ENCODE data around the gene APOL1. TPM values are rescaled to one million over a fixed set of nuclear protein-coding genes. Genes with fewer than 3 reads are reported as not detected.

The APOL1 gene
- polyA plus RNA-seq, 1 of the 3 experiments (the other 2 are of a cell fraction) = 0.56 TPM

DNA sequence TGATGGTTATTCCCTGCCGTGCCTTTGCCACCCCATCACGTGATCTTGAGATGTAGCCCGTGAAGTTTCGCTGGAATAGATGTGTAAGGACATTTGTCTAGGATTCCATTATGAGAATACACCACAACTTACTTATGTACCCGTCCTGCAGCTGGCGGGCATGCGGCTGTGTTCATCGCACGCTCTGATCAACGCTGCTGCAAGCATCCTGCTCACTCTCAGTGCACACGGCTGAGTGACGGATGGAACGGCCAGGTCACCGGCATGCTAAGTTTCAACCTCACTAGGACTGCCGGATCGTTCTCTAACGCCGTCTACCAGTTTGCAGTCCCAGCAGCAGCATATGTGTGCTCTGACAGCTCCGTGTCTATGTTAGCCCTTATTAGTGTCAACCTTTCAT is 44.6 kb downstream of the APOL1 start:
- TF ChIP-seq GATA2 (CRISPR knock-in tag; IDR thresholded peaks at IDR 0.05) (no peak), TEAD4 (IDR thresholded peaks at IDR 0.05; ENCODE audit: borderline replicate concordance, insufficient read depth) (no peak), MXI1 (IDR thresholded peaks at IDR 0.05; ENCODE audit: low read depth, low read length) (no peak), NFIC (IDR thresholded peaks at IDR 0.05; ENCODE audit: borderline replicate concordance) (no peak), CHD2 (IDR thresholded peaks at IDR 0.05; ENCODE audit: low read length, partially characterized antibody) (no peak), SMC3 (IDR thresholded peaks at IDR 0.05; ENCODE audit: low read depth, low read length) (no peak), JUND (IDR thresholded peaks at IDR 0.05) (no peak), POLR2AphosphoS5 (IDR thresholded peaks at IDR 0.05; ENCODE audit: low read depth, low read length) (no peak), YY1 (IDR thresholded peaks at IDR 0.05; ENCODE audit: low read depth) (no peak), RAD21 (IDR thresholded peaks at IDR 0.05; ENCODE audit: low read length) (no peak), TAF1 (IDR thresholded peaks at IDR 0.05; ENCODE audit: borderline replicate concordance, low read depth, low read length) (no peak), FOXJ3 (CRISPR knock-in tag; IDR thresholded peaks at IDR 0.05) (no peak)
- TF ChIP-seq, protein P1, sequence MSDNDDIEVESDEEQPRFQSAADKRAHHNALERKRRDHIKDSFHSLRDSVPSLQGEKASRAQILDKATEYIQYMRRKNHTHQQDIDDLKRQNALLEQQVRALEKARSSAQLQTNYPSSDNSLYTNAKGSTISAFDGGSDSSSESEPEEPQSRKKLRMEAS (IDR thresholded peaks at IDR 0.05; ENCODE audit: low read depth) = no peak
- TF ChIP-seq, protein P2, sequence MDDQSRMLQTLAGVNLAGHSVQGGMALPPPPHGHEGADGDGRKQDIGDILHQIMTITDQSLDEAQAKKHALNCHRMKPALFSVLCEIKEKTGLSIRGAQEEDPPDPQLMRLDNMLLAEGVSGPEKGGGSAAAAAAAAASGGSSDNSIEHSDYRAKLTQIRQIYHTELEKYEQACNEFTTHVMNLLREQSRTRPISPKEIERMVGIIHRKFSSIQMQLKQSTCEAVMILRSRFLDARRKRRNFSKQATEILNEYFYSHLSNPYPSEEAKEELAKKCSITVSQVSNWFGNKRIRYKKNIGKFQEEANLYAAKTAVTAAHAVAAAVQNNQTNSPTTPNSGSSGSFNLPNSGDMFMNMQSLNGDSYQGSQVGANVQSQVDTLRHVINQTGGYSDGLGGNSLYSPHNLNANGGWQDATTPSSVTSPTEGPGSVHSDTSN (IDR thresholded peaks at IDR 0.05) = no peak
- TF ChIP-seq, protein P3, sequence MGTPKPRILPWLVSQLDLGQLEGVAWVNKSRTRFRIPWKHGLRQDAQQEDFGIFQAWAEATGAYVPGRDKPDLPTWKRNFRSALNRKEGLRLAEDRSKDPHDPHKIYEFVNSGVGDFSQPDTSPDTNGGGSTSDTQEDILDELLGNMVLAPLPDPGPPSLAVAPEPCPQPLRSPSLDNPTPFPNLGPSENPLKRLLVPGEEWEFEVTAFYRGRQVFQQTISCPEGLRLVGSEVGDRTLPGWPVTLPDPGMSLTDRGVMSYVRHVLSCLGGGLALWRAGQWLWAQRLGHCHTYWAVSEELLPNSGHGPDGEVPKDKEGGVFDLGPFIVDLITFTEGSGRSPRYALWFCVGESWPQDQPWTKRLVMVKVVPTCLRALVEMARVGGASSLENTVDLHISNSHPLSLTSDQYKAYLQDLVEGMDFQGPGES (IDR thresholded peaks at IDR 0.05; ENCODE audit: low read depth, low read length) = no peak
- Histone ChIP-seq H3K9me2 (no peaks in the 10 kb centered on the region), H3K4me2 (no peak overlapping the region), H3K27me3 (ENCODE audit: insufficient read depth) (no peaks in the 10 kb centered on the region), H3K79me2 (ENCODE audit: insufficient read depth) (peaks cover 91% of the 10 kb centered on the region), H3K4me3 (ENCODE audit: low read depth in 2 of 2, low read length in 1 of 2) (no peak overlapping the region), H3K36me3 (replicated peaks in 1 of 2; ENCODE audit: control insufficient read depth in 1 of 2, insufficient read depth in 2 of 2, low read length in 1 of 2) (peaks cover 96 to 98% of the 10 kb centered on the region in 2 experiments), H3F3A (replicated peaks; ENCODE audit: insufficient read depth) (peaks cover 78% of the 10 kb centered on the region), H4K20me1 (ENCODE audit: insufficient read depth) (peaks cover 85% of the 10 kb centered on the region), H2AFZ (ENCODE audit: low read depth) (no peak overlapping the region), H3K9ac (no peak overlapping the region), H3K27ac (ENCODE audit: low read depth in 2 of 2, low read length in 1 of 2) (peak overlapping the region in 1 of 2 experiments; percentile 15; a peak in 1 of 4 replicates), H3K9me3 (no peaks in the 10 kb centered on the region), H3K4me1 (ENCODE audit: control insufficient read depth in 1 of 2, insufficient read depth in 2 of 2, low read depth in 1 of 2, low read length in 1 of 2) (no peaks in the 10 kb centered on the region)
- no peak for DNase-seq
- CTCF ChIA-PET = interaction anchor here (1.4 to 13.6 kb wide), 4 partner anchors 13 to 183 kb away, joined by 4 to 329 read pairs (median 59); partner anchors contain the start of gene TXN2
- POLR2A ChIA-PET = no interaction called here
- 89% methylated on average over 18 of the region's 19 CpGs for WGBS (ENCODE audit: low lambda C conversion rate)

DNA sequence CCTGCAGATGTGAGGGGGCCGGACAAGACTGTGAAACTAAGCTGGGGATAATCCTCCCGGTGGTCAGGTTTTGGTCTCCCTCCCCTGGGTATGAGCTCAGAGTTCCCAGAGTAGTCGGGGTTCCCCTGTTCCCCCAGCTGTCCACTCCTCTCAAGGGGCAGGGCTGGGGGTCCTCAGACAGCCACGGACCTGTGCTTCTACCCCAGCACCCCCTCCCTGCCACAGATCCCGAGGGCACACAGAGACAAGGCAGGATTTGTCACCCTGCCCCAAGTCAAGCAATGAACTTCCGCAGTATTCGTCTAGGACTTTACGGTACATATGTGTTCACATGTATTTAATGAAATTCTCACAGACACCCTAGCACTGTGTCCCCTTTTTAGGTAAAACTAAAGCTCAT is 45.2 kb downstream of the APOL1 start:
- Histone ChIP-seq H3K4me2 (no peak overlapping the region), H3K9me3 (no peaks in the 10 kb centered on the region), H3K79me2 (ENCODE audit: insufficient read depth) (peaks cover 91% of the 10 kb centered on the region), H3K4me1 (ENCODE audit: control insufficient read depth in 1 of 2, insufficient read depth in 2 of 2, low read depth in 1 of 2, low read length in 1 of 2) (no peaks in the 10 kb centered on the region), H3K27ac (ENCODE audit: low read depth in 2 of 2, low read length in 1 of 2) (peak overlapping the region in 1 of 2 experiments; percentile 15; a peak in 2 of 4 replicates), H4K20me1 (ENCODE audit: insufficient read depth) (peaks cover 85% of the 10 kb centered on the region), H3K4me3 (ENCODE audit: low read depth in 2 of 2, low read length in 1 of 2) (no peak overlapping the region), H3K9ac (no peak overlapping the region), H3F3A (replicated peaks; ENCODE audit: insufficient read depth) (peaks cover 75% of the 10 kb centered on the region), H3K27me3 (ENCODE audit: insufficient read depth) (no peaks in the 10 kb centered on the region), H3K9me2 (no peaks in the 10 kb centered on the region), H2AFZ (ENCODE audit: low read depth) (no peak overlapping the region), H3K36me3 (replicated peaks in 1 of 2; ENCODE audit: control insufficient read depth in 1 of 2, insufficient read depth in 2 of 2, low read length in 1 of 2) (peaks cover 94 to 98% of the 10 kb centered on the region in 2 experiments)
- ChIA-PET POLR2A (no interaction called here), CTCF (interaction anchor here (9.3 to 13.6 kb wide), 2 partner anchors 13 to 172 kb away, joined by 113 to 329 read pairs; no protein-coding TSS in a partner anchor)
- no peak for DNase-seq
- 100% methylated on average over 2 of the region's 8 CpGs for WGBS (ENCODE audit: low lambda C conversion rate)
- no peak for TF ChIP-seq EP300 (IDR thresholded peaks at IDR 0.05; ENCODE audit: borderline replicate concordance in 1 of 2, low read depth in 1 of 2, low read length in 1 of 2)
- TF ChIP-seq, protein P4, sequence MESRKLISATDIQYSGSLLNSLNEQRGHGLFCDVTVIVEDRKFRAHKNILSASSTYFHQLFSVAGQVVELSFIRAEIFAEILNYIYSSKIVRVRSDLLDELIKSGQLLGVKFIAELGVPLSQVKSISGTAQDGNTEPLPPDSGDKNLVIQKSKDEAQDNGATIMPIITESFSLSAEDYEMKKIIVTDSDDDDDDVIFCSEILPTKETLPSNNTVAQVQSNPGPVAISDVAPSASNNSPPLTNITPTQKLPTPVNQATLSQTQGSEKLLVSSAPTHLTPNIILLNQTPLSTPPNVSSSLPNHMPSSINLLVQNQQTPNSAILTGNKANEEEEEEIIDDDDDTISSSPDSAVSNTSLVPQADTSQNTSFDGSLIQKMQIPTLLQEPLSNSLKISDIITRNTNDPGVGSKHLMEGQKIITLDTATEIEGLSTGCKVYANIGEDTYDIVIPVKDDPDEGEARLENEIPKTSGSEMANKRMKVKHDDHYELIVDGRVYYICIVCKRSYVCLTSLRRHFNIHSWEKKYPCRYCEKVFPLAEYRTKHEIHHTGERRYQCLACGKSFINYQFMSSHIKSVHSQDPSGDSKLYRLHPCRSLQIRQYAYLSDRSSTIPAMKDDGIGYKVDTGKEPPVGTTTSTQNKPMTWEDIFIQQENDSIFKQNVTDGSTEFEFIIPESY (IDR thresholded peaks at IDR 0.05; ENCODE audit: borderline replicate concordance, low read depth) = no peak
- TF ChIP-seq SMC3 (IDR thresholded peaks at IDR 0.05; ENCODE audit: low read depth, low read length) = no peak
- TF ChIP-seq, protein P5, sequence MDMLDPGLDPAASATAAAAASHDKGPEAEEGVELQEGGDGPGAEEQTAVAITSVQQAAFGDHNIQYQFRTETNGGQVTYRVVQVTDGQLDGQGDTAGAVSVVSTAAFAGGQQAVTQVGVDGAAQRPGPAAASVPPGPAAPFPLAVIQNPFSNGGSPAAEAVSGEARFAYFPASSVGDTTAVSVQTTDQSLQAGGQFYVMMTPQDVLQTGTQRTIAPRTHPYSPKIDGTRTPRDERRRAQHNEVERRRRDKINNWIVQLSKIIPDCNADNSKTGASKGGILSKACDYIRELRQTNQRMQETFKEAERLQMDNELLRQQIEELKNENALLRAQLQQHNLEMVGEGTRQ (IDR thresholded peaks at IDR 0.05; ENCODE audit: borderline replicate concordance, low read depth, low read length) = no peak
- TF ChIP-seq MXI1 (IDR thresholded peaks at IDR 0.05; ENCODE audit: low read depth, low read length) = no peak
- no peak for TF ChIP-seq GATA2 (CRISPR knock-in tag; IDR thresholded peaks at IDR 0.05)
- TF ChIP-seq MEF2A (IDR thresholded peaks at IDR 0.05; ENCODE audit: borderline replicate concordance, low read depth) = no peak
- TF ChIP-seq NRF1 (IDR thresholded peaks at IDR 0.05; ENCODE audit: low read depth, low read length) = no peak
- no peak for TF ChIP-seq JUND (IDR thresholded peaks at IDR 0.05)
- TF ChIP-seq TCF12 (IDR thresholded peaks at IDR 0.05) = no peak
- TF ChIP-seq, protein P1 (IDR thresholded peaks at IDR 0.05; ENCODE audit: low read depth) = no peak
- no peak for TF ChIP-seq RCOR1 (IDR thresholded peaks at IDR 0.05; ENCODE audit: low read length)
